HG02571 (cell line): ENCODE data around the gene GTPBP10.

Source experiments
- ATAC-seq: cut with Tn5 transposase; IDR thresholded peaks from one replicate; pipeline ENCODE4 v1.9.1; 2021; ENCODE audit warnings: mild to moderate bottlenecking, moderate library complexity; ENCODE audit not compliant: unreplicated experiment

Gene GTPBP10

DNA sequence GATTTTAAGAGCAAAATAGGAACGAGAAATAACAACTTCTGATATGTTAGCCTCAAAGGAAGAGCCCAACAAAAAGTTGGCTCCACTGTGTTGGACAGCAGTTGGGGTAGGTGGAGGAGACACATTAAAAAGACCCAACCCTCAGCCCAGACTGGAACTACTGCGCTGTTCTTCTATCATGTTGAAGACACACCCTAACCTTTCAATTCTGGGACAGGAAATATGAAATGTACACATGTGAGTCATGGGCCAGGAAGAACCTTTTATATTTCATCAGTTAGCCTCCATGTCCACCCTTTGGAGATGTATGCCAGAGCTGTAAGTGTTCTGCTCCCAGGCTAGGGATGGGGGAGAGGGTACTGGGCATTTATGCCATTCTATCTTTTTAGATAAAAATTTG is 78.9 kb downstream of the GTPBP10 start:
- ATAC-seq, result no peak

DNA sequence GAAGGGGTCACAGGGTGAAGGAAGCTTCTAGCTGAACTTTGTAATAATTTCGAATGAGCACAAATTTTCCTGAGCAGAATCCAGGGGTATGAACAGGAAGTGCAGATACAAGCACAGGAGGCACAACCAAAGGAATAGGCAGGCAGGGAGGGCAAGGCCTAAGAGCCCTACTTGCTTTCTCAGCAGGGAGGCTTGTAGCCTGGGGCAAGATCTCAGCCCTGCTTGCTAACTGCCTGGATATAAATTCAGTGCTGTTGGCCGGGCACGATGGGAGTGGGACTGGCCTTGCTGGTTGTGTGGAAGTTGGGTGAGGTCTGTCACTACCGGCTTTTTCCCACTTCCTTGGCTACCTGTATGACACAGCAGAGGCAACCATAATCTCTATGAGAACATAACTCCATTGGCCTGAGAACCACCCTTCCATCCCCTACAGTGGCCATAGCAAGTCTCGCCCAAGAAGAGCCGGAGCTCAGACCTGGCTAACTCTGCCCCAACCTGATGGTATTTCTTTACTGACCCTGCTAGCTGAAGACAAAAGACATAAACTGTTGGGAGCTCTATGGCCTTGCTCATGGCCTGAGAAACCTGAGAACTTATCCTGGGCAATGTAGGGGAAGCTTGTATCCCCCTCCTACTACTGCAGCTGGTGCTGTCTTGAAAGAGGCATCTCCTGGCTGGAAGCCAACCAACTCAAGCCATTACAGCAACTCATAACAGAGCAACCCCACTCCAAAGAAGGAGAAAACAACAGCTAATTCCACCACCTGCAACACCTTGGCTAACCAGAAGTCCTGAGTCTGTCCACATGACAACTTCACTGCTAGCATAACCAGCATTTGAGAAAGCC is 84.3 kb downstream of the GTPBP10 start:
- no peak for ATAC-seq

DNA sequence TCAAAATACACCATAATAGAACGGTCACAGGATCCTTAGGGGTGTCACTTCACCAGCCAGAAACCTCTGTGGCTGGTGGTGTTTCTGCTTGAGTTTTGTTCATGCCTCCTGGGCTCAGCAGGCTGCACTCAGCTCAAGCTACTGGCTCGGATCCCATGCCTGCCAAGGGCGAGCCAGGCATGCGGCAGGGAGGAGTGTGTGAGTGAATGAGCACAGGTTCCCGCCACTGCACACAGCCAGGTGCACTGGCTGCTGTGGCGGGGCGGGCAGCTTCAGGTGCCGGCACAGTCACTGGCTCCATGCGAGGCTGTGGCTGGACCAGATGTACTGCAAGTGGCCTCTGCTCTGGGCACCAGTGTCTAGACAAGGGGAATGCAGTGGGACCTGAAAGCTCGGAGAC is 86.2 kb downstream of the GTPBP10 start:
- ATAC-seq, result no peak

DNA sequence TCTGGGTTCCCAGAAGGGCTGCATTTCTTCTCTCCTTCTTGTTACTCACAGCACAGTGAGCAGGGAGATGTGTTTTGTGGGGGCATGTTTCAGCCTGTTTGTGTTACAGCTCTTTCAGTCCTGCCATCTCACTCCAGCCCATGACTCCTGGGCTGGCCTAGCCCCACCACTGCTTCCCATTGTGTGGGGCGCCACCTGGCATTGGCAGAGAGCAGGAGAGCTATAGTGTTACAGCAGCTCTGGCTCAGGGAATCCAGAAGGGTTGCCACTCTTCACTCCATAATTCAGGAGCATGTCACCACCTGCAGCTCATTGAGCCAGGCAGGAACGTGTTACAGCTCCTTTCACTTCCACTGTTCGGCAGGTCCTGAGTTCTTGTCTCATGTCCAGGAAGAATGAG is 86.7 kb downstream of the GTPBP10 start:
- ATAC-seq, result no peak
